Neural progenitor cell (in vitro differentiated cells): ENCODE measurements around the gene FAM237A.

ENCODE experiments used
- EZH2 ChIP-seq: fragments of 200-600 bp; sonication (generic); IDR thresholded peaks from 2 replicates; pipeline ENCODE4 v1.6.1; 2017; ENCODE audit warnings: antibody characterized with exemption, mild to moderate bottlenecking, moderate library complexity
- TF ChIP-seq, protein P1 (sequence below): fragments of 200-600 bp; sonication (generic); IDR thresholded peaks from 2 replicates; pipeline ENCODE4 v1.5.1; 2017; ENCODE audit warnings: antibody characterized with exemption, mild to moderate bottlenecking

DNA sequence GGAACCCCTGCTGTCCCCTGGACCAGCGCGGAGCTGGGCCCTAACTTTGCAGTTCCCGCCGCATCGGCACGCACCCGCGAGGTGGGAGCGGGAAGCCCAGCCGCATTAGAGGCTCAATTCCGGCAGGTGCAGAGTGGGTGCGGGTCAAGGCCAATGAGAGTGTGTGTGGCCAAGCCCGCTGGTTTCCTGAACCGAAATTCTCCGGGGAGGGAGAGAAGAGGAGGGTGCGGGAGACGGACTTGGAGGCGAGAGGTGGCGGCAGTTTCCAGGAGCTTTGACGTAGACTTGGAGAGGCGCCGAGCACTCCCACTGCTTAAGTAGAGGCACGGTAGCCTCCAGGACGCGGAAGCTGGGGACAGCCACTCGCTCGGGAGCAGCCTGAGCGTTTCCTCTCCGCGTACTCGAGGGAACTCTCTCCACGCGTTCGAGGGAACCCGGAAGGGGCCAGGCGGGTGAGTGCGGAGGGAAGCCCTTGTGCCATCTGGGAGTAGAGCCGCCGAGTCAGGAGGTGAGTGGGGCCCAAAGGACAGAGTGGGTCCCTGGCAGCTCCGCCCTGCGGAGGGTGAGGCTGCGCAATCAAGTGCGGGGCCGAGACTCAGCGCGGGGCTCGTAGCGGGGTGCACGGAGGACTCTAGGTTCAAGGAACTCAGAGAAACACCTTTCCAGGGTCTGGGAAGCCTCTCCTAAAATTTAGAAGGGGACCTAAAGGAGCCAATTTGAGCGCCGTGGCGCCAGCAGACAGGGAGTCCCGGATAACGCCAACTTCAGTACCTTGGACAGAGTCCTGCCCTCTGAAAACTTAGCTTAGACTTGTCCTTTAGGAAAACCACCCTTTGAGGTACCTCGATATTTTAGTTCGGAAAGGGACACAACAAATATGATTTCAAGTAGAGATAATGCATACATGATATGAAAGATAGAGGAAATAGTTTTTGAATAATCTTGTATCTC is at the start of gene FAM237A:
- TF ChIP-seq, protein P1, sequence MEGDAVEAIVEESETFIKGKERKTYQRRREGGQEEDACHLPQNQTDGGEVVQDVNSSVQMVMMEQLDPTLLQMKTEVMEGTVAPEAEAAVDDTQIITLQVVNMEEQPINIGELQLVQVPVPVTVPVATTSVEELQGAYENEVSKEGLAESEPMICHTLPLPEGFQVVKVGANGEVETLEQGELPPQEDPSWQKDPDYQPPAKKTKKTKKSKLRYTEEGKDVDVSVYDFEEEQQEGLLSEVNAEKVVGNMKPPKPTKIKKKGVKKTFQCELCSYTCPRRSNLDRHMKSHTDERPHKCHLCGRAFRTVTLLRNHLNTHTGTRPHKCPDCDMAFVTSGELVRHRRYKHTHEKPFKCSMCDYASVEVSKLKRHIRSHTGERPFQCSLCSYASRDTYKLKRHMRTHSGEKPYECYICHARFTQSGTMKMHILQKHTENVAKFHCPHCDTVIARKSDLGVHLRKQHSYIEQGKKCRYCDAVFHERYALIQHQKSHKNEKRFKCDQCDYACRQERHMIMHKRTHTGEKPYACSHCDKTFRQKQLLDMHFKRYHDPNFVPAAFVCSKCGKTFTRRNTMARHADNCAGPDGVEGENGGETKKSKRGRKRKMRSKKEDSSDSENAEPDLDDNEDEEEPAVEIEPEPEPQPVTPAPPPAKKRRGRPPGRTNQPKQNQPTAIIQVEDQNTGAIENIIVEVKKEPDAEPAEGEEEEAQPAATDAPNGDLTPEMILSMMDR, result no peak
- peak; percentile 75 for TF ChIP-seq EZH2
